SK-N-SH (cell line): ENCODE measurements around the gene TXNRD2. TPM values are rescaled to one million over a fixed set of nuclear protein-coding genes. Genes with fewer than 3 reads are reported as not detected.

Source experiments
- CTCF ChIA-PET: fragments of 300-600, 350-600 bp; formaldehyde crosslinking; extraction: SDS; loops from one replicate; lab custom pipeline; 2021; lab: Yijun Ruan, JAX
- POLR2A ChIA-PET: fragments of 350-600 bp; sonication (Branson Sonifier 250); formaldehyde crosslinking; extraction: SDS; loops from one replicate; lab custom pipeline; 2020; ENCODE audit warnings: antibody characterized with exemption, inconsistent platforms; lab: Yijun Ruan, JAX
- DNase-seq: peaks from one replicate; pipeline ENCODE4 v3.0.0; 2012
- H2AFZ ChIP-seq: fragments of 200-600 bp; sonication (generic); 2 replicates; pipeline ENCODE4 v1.8.1; 2016; ENCODE audit warnings: antibody characterized with exemption, mild to moderate bottlenecking, low read depth
- H3F3A ChIP-seq: fragments of 200-600 bp; sonication (generic); replicated peaks from 2 replicates; pipeline ENCODE3; 2016; ENCODE audit warnings: antibody characterized with exemption, mild to moderate bottlenecking; ENCODE audit not compliant: insufficient read depth
- H3K27ac ChIP-seq, 2 experiments: fragments of 200-500 bp in 1 of 2; fragments of 200-600 bp in 1 of 2; sonication (Bioruptor generic) in 1 of 2; sonication (generic), shearing (Covaris generic) in 1 of 2; 2 replicates each; pipeline versions ENCODE4 v1.5.1 to v1.6.1; 2014 to 2016; ENCODE audit warnings: low read depth in 2 of 2, inconsistent platforms in 1 of 2, low read length in 1 of 2, mild to moderate bottlenecking in 1 of 2, mixed read lengths in 1 of 2
- H3K27me3 ChIP-seq: fragments of 200-600 bp; sonication (generic), shearing (Covaris generic); 2 replicates; pipeline ENCODE4 v1.6.1; 2016; ENCODE audit warnings: mixed run types; ENCODE audit not compliant: insufficient read depth
- H3K36me3 ChIP-seq, 2 experiments: fragments of 200-500 bp in 1 of 2; fragments of 200-600 bp in 1 of 2; sonication (Bioruptor generic) in 1 of 2; sonication (generic) in 1 of 2; replicated peaks in 1 of 2; 2 replicates each; pipeline versions ENCODE3 to v1.5.1; 2014 to 2016; ENCODE audit warnings: low read length in 1 of 2, mild to moderate bottlenecking in 1 of 2; ENCODE audit not compliant: insufficient read depth in 2 of 2, control insufficient read depth in 1 of 2
- H3K4me1 ChIP-seq, 2 experiments: fragments of 200-500 bp in 1 of 2; fragments of 200-600 bp in 1 of 2; sonication (Bioruptor generic) in 1 of 2; sonication (generic), shearing (Covaris generic) in 1 of 2; 2 replicates each; pipeline versions ENCODE4 v1.5.1 to v1.6.1; 2014 to 2016; ENCODE audit warnings: low read depth in 1 of 2, low read length in 1 of 2, mixed run types in 1 of 2; ENCODE audit not compliant: insufficient read depth in 2 of 2, control insufficient read depth in 1 of 2
- H3K4me2 ChIP-seq: fragments of 200-600 bp; sonication (generic), shearing (Covaris generic); 2 replicates; pipeline ENCODE4 v1.6.1; 2017; ENCODE audit warnings: mixed run types
- H3K4me3 ChIP-seq, 2 experiments: fragments of 200-500 bp in 1 of 2; fragments of 200-600 bp in 1 of 2; sonication (Bioruptor generic) in 1 of 2; sonication (generic), shearing (Covaris generic) in 1 of 2; 2 replicates each; pipeline versions ENCODE4 v1.5.1 to v1.8.1; 2014 to 2016; ENCODE audit warnings: low read depth in 2 of 2, inconsistent platforms in 1 of 2, low read length in 1 of 2, mild to moderate bottlenecking in 1 of 2, mixed read lengths in 1 of 2, moderate library complexity in 1 of 2
- H3K79me2 ChIP-seq: fragments of 200-600 bp; sonication (generic); 2 replicates; pipeline ENCODE4 v1.8.1; 2017; ENCODE audit warnings: mild to moderate bottlenecking; ENCODE audit not compliant: insufficient read depth
- H3K9ac ChIP-seq: fragments of 200-600 bp; sonication (generic); 2 replicates; pipeline ENCODE4 v1.6.1; 2017; ENCODE audit warnings: mixed run types
- H3K9me2 ChIP-seq: fragments of 200-600 bp; sonication (generic); 2 replicates; pipeline ENCODE4 v1.6.1; 2017; ENCODE audit warnings: mixed run types
- H3K9me3 ChIP-seq: fragments of 200-600 bp; sonication (generic); 2 replicates; pipeline ENCODE4 v1.6.1; 2017; ENCODE audit warnings: mixed run types, mild to moderate bottlenecking, moderate library complexity
- H4K20me1 ChIP-seq: fragments of 200-600 bp; sonication (generic); 2 replicates; pipeline ENCODE4 v1.6.1; 2017; ENCODE audit warnings: mild to moderate bottlenecking, mixed run types; ENCODE audit not compliant: insufficient read depth
- FOSL2 ChIP-seq: IDR thresholded peaks from 2 replicates; pipeline ENCODE4 v1.4.0; 2012; ENCODE audit warnings: low read depth, mild to moderate bottlenecking, moderate library complexity, borderline replicate concordance
- FOXJ3 ChIP-seq: sonication (generic); formaldehyde crosslinking; IDR thresholded peaks from 2 replicates; pipeline ENCODE4 v1.5.1; 2020; ENCODE audit warnings: mild to moderate bottlenecking, missing genetic modification reagents
- GABPA ChIP-seq: IDR thresholded peaks from 2 replicates; pipeline ENCODE4 v1.4.0; 2012; ENCODE audit warnings: low read depth, mild to moderate bottlenecking
- JUND ChIP-seq: IDR thresholded peaks from 2 replicates; pipeline ENCODE4 v1.4.0; 2012
- MEF2A ChIP-seq: IDR thresholded peaks from 2 replicates; pipeline ENCODE4 v1.4.0; 2012; ENCODE audit warnings: low read depth, borderline replicate concordance
- POLR2AphosphoS5 ChIP-seq: IDR thresholded peaks from 2 replicates; pipeline ENCODE4 v1.6.1; 2012; ENCODE audit warnings: low read depth, low read length
- RAD21 ChIP-seq: IDR thresholded peaks from 2 replicates; pipeline ENCODE4 v1.6.1; 2012; ENCODE audit warnings: mild to moderate bottlenecking, low read length
- RCOR1 ChIP-seq: fragments of 150-350 bp; IDR thresholded peaks from 2 replicates; pipeline ENCODE4 v1.6.1; 2017; ENCODE audit warnings: antibody characterized with exemption, low read length
- RFX5 ChIP-seq: IDR thresholded peaks from 2 replicates; pipeline ENCODE4 v1.6.1; 2012; ENCODE audit warnings: mild to moderate bottlenecking, improper control_type of control experiment, low read length
- SMC3 ChIP-seq: IDR thresholded peaks from 2 replicates; pipeline ENCODE4 v1.6.1; 2012; ENCODE audit warnings: low read depth, low read length, improper control_type of control experiment
- TCF12 ChIP-seq: IDR thresholded peaks from 2 replicates; pipeline ENCODE4 v1.4.0; 2012
- TEAD4 ChIP-seq: IDR thresholded peaks from 2 replicates; pipeline ENCODE4 v1.4.0; 2012; ENCODE audit warnings: mild to moderate bottlenecking, borderline replicate concordance; ENCODE audit not compliant: insufficient read depth
- WGBS: methylation state at CpG from one replicate; pipeline ENCODE4 v1.1.6; 2017; ENCODE audit warnings: low lambda C conversion rate; 5-methylcytosine and 5-hydroxymethylcytosine counted together
- polyA plus RNA-seq, 3 experiments: library from polyadenylated mRNA; depleted of rRNA; stranded (reverse); fragments of >200 nt; gene quantifications; 2 replicates each; pipeline ENCODE4 v1.2.3, GENCODE V29; 2012
- TF ChIP-seq, protein P1 (sequence below): IDR thresholded peaks from 2 replicates; pipeline ENCODE4 v1.6.1; 2012; ENCODE audit warnings: mild to moderate bottlenecking, low read depth, low read length, moderate library complexity
- TF ChIP-seq, protein P2 (sequence below): IDR thresholded peaks from 2 replicates; pipeline ENCODE4; 2012

The TXNRD2 gene
- polyA plus RNA-seq, 1 of the 3 experiments (the other 2 are of a cell fraction), result 34.7 TPM

DNA sequence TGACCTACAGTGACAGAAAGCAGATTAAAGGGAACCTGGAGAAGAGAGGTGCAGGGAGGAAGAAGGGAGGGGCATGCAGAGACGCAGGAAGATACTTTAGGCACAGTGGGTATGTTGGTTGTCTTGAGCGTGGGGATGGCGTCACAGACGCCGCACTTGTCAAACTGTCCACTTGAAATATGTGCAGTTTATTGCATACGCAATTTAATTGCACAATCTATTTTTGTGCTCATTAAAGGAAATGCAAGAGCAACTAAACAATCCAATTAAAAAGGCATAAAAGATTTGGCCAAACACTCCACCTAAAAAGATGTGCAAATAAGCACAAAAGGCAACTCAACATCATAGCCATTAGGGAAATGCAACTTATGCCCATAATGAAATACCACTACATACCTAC is 103.7 kb downstream of the TXNRD2 start:
- CTCF ChIA-PET, result interaction anchor here (1.5 kb wide), 1 partner anchor 107 kb away, joined by 5 read pairs; no protein-coding TSS in a partner anchor
- no peaks in the 10 kb centered on the region for H3K9me3 ChIP-seq
- no peak for DNase-seq
- TF ChIP-seq, protein P1, sequence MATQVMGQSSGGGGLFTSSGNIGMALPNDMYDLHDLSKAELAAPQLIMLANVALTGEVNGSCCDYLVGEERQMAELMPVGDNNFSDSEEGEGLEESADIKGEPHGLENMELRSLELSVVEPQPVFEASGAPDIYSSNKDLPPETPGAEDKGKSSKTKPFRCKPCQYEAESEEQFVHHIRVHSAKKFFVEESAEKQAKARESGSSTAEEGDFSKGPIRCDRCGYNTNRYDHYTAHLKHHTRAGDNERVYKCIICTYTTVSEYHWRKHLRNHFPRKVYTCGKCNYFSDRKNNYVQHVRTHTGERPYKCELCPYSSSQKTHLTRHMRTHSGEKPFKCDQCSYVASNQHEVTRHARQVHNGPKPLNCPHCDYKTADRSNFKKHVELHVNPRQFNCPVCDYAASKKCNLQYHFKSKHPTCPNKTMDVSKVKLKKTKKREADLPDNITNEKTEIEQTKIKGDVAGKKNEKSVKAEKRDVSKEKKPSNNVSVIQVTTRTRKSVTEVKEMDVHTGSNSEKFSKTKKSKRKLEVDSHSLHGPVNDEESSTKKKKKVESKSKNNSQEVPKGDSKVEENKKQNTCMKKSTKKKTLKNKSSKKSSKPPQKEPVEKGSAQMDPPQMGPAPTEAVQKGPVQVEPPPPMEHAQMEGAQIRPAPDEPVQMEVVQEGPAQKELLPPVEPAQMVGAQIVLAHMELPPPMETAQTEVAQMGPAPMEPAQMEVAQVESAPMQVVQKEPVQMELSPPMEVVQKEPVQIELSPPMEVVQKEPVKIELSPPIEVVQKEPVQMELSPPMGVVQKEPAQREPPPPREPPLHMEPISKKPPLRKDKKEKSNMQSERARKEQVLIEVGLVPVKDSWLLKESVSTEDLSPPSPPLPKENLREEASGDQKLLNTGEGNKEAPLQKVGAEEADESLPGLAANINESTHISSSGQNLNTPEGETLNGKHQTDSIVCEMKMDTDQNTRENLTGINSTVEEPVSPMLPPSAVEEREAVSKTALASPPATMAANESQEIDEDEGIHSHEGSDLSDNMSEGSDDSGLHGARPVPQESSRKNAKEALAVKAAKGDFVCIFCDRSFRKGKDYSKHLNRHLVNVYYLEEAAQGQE, result no peak
- TF ChIP-seq FOSL2, result no peak
- TF ChIP-seq SMC3, result no peak
- no peak for TF ChIP-seq GABPA
- no peak for TF ChIP-seq JUND
- no peak for TF ChIP-seq TEAD4
- TF ChIP-seq RFX5, result no peak
- no peak for TF ChIP-seq RAD21
- TF ChIP-seq TCF12, result no peak
- TF ChIP-seq, protein P2, sequence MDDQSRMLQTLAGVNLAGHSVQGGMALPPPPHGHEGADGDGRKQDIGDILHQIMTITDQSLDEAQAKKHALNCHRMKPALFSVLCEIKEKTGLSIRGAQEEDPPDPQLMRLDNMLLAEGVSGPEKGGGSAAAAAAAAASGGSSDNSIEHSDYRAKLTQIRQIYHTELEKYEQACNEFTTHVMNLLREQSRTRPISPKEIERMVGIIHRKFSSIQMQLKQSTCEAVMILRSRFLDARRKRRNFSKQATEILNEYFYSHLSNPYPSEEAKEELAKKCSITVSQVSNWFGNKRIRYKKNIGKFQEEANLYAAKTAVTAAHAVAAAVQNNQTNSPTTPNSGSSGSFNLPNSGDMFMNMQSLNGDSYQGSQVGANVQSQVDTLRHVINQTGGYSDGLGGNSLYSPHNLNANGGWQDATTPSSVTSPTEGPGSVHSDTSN, result no peak
- no peak for TF ChIP-seq MEF2A
- TF ChIP-seq POLR2AphosphoS5, result no peak
- H3K4me3 ChIP-seq, result no peak overlapping the region
- no peaks in the 10 kb centered on the region for H3K27me3 ChIP-seq
- no peaks in the 10 kb centered on the region for H4K20me1 ChIP-seq
- no peak overlapping the region for H3K27ac ChIP-seq
- no peak overlapping the region for H3K4me2 ChIP-seq
- H3K9me2 ChIP-seq, result no peaks in the 10 kb centered on the region
- POLR2A ChIA-PET, result interaction anchor here (0.9 kb wide), 1 partner anchor 17 kb away, joined by 3 read pairs; the partner anchor contains the start of genes GNB1L and RTL10
- 97% methylated on average over 6 of the region's 6 CpGs for WGBS
- peaks cover 8 to 13% of the 10 kb centered on the region in 2 experiments; a peak in 3 of 4 replicates for H3K4me1 ChIP-seq
- no peak overlapping the region for H3K9ac ChIP-seq
- H2AFZ ChIP-seq, result no peak overlapping the region
- H3K79me2 ChIP-seq, result peaks cover 5% of the 10 kb centered on the region; the same call in 1 of the 2 replicates
- peaks cover 0 to 8% of the 10 kb centered on the region in 2 experiments for H3K36me3 ChIP-seq
- H3F3A ChIP-seq, result peaks cover 3% of the 10 kb centered on the region

DNA sequence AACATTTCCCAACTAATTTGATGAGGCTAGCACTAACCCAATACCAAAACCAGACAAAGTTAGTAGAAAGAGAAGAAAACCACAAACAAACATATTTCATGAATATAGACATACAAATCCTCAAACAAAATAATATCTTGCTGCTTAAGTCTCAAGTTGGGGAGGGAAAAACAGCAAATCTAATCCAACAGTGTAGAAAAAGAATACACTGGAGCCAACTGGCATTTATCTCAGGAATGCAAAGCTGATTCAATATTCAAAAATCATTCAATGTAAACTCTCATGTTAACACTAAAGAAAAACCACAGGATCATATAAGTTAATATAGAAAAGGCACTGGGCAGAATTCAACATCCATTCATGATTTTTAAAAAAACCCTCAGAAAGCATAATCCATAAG is 105.1 kb downstream of the TXNRD2 start:
- H4K20me1 ChIP-seq, result no peaks in the 10 kb centered on the region
- TF ChIP-seq RCOR1 (no peak), FOXJ3 (CRISPR knock-in tag) (no peak), MEF2A (no peak), POLR2AphosphoS5 (no peak)
- no peaks in the 10 kb centered on the region for H3K27me3 ChIP-seq
- no peak overlapping the region for H3K4me3 ChIP-seq
- H2AFZ ChIP-seq, result no peak overlapping the region
- H3K27ac ChIP-seq, result no peak overlapping the region
- H3F3A ChIP-seq, result peaks cover 3% of the 10 kb centered on the region
- no peaks in the 10 kb centered on the region for H3K9me2 ChIP-seq
- H3K4me1 ChIP-seq, result no peaks in the 10 kb centered on the region; a peak in 1 of 4 replicates
- H3K79me2 ChIP-seq, result 0 out of 2 replicates have a peak, but pooled peaks cover 3% of the 10 kb centered on the region
- no peaks in the 10 kb centered on the region for H3K9me3 ChIP-seq
- CTCF ChIA-PET, result interaction anchor here (0.6 to 1.5 kb wide), 2 partner anchors 106 to 406 kb away, joined by 3 to 5 read pairs; no protein-coding TSS in a partner anchor
- POLR2A ChIA-PET, result no interaction called here
- H3K4me2 ChIP-seq, result no peak overlapping the region
- H3K9ac ChIP-seq, result no peak overlapping the region
- DNase-seq, result no peak
- peaks cover 0 to 8% of the 10 kb centered on the region in 2 experiments for H3K36me3 ChIP-seq
